Measurements from ENCODE around the gene TUBB6.

Gene TUBB6

DNA sequence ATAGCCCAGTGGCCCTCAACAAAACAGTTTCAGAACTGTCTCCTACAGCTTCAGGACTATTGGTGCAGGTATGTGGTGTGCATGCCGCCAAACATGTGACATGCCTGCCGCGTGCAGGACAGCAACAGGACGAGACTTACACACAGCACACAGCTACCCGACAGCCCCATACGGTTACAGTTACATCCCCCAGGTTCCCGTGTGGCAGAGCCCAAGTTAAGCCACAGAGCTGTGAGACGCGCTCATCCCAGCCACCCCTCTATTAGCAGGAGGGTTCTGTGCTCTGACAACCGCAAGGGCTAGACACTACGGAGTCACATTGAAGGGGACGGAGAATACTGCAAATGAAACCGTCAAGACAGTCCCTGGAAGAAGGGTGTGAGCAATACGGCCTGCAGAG, 16.4 kb upstream of the TUBB6 start:
- no peak for DNase-seq

GRCh38 chr18:12293831-12294230, 14.2 kb upstream of the TUBB6 start:
- DNase-seq: no peak

GRCh38 chr18:12295389-12296086, 12.5 kb upstream of the TUBB6 start:
- no peak for DNase-seq

DNA sequence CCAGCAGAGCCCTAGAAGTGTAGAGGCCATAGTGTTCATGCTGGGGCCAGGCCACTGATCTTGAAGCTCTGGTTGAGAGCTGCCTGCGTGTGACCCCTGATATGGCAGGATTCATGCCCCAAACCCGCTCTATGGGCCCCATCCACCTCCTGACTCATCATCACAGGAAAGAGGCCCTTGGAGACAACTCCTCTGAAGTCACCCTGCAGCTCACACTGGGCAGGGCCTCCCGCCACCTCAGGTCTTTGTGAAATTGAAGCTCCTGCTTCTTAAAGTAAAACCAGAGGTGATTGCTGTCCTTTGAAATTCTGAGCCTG, 12.0 kb upstream of the TUBB6 start:
- no peak for DNase-seq

- no peak for DNase-seq
These were observed 11.6 kb upstream of the TUBB6 start for GRCh38 chr18:12296457-12296856.

GRCh38 chr18:12299862-12300261, 8.2 kb upstream of the TUBB6 start:
- DNase-seq: no peak

GRCh38 chr18:12301263-12302005, 6.6 kb upstream of the TUBB6 start:
- DNase-seq: no peak

DNA sequence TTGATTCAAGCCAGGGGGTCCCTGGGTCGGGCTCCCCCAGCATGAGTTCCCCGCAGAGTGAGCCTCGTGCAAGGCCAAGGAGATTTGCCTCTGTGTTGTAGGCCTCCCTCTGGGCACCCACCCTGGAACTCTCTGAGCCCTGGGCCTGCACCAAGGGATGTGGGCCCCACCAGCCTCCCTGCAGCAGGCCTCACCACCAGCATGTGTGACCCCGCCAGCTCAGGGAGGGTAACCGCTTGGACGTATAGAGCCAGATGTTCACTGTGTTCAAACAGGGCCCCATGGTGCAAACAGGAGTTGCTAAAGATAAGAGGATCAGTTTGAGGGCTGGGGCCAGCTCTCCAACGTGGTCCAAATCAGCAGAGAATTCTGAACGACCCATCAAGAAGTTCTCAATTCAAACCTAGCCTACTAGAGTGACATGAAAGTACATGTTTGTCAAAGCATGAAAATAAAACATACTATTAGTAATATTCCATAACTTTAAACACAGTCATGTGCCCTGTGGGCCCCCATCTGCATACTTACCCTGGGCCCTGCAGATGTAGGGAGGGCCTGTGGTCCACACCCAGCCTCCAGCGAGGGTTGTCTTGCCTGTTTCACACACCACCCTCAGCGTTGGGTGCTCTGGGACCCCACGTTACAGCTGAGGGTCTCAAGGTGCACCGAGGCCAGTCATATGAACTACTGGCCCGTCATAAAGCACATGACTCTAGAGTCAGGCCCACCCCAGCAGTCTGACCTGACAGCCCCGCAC, 5.5 kb upstream of the TUBB6 start:
- DNase-seq: no peak

DNA sequence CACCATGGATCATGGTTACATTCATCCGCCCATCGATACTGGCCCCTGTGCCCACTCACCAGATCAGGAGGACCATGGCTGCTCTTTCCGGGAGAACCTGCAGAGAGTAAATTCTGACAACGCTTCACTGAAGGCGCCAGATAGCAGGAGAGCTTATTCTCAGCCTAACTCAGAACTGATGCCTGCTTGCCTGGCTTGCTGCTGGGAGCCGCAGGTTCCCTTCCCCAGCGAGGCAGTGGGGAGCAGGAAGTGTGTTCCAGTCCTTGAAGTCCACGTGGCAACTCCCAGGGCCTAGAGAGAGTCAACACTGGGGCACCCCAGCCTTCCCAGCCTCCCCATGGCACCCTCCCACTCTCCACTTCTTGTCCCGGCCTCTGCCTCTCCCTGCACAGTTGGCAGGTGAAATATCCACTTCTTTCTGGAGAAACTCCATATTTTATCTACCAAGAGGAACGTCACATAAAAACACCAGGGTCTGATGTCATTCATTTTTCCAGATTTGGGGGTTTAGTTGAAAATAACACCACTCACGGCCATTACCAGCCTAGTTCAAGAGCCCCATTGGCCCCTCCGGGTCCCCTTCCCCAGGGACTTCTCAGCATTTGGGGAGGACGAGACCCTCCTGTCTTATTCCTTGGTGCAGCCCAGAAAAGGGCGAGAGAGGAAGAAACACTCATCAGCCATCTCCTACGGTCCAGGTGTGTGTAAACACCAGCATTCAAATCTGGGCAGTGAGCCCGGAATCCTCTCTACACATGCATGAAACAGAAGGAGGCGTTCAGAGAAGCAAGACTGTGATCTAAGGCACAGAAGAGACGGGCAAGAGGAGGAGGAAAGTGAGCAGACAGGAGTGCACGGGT, 3.5 kb upstream of the TUBB6 start:
- no peak for DNase-seq

DNA sequence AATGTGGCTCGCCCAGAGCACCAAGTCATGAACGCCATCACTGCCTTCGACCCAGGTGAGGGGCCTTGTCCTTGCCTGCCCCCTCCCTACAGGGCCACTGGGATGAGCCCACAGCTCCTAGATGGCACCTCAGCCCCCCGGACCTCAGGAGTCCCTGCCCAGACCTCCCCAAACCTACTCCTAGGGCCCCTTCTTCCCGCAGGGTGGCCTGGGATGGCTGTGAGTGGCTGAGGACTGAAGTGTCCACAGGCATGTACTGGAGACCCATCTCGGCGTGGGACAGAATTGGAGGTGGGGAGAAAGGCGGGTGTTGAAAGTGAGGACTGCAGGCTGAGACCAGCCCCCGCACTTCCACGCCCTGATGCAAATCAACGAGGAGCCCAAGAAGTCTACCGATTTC, 2.8 kb upstream of the TUBB6 start:
- DNase-seq: no peak

GRCh38 chr18:12305930-12306629, 2.0 kb upstream of the TUBB6 start:
- DNase-seq: no peak

- peak; percentile 82 for DNase-seq
These were observed 1.0 kb upstream of the TUBB6 start for GRCh38 chr18:12306752-12307700.

- peak; percentile 88 for DNase-seq
These were observed 502 bp downstream of the TUBB6 start for GRCh38 chr18:12308386-12309100.

- DNase-seq: no peak
These were observed 1.7 kb downstream of the TUBB6 start for GRCh38 chr18:12309683-12310198.

DNA sequence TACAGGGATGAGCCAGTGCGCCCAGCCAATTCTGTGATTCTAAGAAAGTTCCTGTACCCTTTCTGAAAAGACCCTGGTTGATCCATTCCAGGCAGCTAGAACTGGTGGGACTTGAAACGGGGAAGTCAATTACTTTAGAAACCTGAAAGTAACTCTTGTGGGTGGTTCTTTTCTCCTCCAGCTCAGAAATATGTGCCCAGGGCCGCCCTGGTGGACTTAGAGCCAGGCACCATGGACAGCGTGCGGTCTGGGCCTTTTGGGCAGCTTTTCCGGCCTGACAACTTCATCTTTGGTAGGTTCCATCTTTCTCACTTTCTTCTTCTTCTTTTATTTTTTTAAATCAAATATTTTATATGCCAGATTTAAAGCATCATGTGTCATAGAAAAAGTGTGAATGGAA, 2.7 kb downstream of the TUBB6 start:
- DNase-seq: no peak

GRCh38 chr18:12312976-12313375, 4.9 kb downstream of the TUBB6 start:
- DNase-seq: no peak

GRCh38 chr18:12313530-12314245, 5.6 kb downstream of the TUBB6 start:
- DNase-seq: no peak

DNA sequence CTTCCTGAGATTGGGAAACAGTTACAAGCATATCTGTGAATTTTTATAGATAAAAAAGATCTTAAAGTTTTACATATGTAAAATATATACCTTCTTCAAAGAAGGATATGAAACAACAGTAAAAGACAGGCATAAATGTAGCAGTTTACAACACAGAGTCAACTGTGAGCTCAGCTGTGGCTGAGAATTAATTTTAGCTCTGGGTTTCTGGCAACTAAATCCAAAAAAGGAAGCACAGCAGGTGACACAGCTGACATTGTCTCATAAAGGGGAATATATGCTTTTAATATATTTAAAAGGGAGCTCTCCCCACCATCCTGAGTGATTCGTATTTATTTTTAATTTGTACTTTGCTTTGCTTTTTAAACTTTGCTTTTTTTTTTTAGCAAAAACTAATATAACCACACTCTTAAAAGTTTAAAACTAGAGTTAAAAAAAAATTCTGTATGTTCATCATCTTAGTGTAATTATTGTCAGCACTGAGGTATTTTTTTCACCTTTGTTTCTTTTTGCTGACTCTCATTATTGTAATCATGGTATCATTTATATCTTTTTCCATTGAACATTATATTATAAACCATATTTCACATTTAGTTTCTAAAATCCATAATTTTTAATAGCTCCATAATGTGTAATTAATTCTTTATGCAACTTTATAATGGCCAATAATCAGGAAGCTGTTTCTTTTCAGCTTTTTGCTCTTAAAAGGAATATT, 6.7 kb downstream of the TUBB6 start:
- DNase-seq: no peak

DNA sequence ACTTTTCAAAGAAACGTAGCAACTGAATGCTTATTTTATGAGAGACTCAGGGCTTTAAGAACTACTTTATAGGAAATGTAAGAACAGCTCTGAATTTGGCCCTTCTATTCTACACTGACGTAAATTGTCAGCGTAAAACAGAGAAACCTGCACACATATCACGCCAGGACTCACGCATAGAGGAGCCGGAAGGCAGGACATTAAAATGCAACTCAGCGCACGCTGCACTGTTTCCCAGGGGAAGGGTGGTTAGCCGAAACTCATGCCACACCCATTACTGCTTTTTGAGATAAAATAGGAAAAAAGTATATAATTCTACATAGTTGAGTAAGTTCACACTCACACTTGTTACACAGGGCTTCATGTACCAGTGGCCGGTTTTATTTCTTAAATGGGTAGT, 7.4 kb downstream of the TUBB6 start:
- DNase-seq: no peak
